Dedifferentiated amniotic fluid mesenchymal stem cell (primary cell): ENCODE data around the gene CACNA1I.

Experiments
- DNase-seq: peaks from one replicate; pipeline ENCODE4 v3.0.0-alpha.2; 2016; ENCODE audit errors: extremely low spot score

CACNA1I gene

DNA sequence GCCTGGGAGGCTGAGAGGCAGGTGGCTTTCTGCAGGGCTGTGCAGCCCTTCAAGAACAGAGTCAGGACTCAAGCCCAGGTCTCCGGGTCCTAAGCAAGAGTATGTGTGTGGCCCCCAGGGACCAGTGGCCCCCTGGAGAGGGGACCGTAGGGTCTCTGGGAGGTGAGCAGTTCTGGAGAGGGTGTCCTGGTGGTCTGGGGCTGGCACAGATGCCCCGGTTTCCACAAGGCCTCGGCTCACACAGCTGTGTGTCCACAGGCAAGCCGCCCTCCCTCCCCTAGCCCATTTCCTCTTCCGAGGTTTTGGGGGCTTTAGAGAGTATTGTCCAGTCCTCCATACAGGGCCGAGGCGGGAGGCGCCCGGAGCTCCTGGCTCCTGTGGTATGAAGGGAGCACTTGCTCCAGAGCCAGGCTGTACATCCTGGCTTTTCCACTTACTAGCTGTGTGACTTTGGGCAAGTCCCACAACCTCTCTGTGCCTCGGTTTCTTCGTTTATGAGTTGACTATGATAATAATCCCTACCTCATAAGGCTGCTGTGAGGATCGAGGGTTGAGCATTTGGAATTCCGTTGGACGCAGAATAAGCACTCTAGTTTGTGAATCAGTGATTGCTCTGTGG lies 34.6 kb upstream of the CACNA1I start:
- no peak for DNase-seq

DNA sequence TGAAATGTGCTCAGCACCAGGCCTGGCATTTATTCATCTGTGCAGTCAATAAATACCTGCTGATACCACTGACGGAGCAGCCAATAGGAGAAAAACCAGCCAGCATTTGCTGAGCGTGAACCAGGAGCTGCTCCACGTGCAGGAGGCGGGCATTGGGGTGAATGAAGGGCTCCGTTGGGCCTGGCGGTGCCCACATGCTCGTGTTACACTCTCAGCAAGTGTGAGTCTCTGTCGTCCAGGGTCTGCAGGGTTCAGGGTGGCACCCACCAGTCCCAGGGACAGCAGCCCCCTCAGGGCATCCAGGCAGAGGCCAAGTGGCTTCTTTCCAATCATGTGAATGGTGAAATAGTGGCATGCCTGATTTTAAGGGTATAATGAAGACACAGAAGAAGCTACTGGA lies 33.8 kb upstream of the CACNA1I start:
- DNase-seq = no peak

DNA sequence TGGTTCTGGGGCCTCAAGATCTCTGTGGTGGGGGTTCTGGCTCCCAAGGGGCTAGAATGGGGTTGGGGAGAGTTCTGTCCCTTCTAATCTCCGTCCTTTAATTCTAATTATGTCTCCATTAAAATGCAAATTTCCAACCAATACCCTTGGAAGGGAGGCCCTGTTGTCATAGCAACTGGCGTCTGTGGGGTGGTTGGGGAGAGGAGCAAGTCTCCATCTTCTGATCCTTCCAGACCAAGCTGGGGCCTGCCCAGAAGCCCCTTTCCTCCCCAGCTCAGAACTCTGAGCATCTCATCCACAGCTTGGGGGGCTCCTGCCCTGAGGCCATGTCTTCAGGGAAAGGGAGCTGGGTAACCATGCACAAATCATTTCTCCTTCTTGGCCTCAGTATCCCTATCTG lies 32.6 kb upstream of the CACNA1I start:
- DNase-seq = no peak

DNA sequence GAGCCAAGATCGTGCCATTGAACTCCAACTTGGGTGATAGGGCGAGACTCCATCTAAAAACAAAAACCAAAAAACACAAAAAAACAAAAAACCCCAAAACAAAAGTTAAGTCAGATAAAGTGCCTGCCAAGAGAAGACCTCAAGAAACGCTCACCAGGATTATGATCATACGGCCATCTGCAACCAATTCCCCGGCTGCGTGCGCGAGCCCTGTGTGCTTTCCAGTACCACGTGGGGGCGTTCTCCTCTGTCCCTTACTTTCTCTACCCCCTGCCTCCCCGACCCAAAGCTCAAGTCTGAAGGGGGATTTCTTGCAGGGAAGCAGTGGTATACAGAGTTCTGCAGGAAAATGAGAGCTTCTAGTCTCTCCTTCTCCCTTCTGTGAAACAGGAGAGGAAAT lies 27.5 kb upstream of the CACNA1I start:
- DNase-seq = no peak

DNA sequence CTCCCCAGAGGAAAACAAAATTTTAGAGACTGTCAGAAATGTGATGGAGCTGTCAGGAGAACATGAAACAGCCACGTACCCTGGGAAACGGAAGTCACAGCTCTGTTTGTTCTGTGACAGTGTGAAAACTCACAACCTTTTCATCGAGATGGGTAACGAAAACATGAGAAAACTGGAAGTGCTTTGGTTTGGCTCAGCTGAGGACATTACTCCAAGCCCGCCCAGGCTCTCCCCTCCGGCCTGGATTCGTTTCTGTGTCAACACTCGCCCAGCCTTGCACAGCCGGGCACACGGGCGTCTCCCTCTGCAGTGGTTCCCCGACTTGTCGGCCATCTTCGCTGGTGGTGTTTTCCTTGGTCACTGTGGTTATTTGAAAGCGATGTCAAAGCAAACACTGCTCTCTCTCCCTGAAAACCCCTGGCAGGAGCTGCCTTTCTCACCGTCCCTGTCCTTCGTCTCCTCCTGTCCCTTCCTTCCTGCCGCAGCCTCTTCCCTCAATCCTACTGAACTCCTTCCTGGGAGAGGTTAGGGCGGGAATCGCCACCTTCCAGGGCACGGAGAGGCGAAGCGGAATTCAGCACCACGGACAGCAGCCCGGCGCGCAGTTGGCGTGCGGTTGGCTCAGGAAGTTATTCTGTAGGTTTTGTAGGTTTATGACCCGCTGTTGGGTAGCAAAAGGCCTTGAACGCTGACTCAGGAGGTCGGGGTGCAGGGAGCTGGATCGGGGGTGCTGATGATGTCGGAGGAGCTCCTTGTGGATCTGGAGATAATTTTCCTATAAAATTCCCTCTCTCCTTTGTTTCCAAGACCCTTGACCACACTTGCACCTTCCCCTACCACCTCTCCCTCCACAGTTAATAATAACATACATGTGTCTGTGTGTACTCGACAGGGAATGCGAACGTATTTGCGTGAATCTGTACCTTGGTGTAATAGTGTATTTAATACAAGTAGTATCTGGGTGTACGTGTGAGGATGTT lies 24.9 kb upstream of the CACNA1I start:
- DNase-seq = no peak

DNA sequence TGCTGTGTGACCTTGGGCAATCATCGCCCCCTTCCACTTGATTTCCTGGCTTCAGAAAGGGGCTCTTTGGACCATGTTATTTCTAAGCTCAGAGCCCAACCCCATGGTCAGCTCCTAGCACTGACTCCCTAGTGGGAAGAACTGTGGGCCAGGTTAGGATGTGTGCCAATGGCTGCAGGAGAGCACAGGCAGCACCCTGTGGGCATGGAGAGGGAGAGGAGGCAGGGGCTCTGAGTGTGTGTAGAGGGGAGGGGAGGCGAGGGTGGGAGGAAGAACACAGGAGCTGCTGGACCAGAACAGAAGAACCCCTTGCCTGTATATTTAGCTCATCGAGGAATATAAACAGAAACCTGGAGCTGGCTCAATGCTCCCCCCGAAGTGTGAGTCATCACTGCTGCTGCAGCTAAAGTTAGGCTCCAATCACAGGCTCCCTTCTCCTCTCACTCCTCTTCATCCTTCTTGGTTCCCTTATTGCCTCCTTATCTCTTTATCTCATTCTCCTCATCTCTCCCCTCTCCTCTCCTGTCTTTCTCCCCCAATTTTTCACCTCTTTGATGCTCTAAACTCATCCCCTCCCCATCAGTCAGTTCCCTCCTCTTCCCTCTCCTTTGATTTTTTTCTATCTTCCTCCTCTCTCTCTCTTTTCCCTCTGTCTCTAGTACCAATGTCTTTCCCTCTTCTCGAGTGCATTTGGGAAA lies 23.5 kb upstream of the CACNA1I start:
- DNase-seq = no peak

DNA sequence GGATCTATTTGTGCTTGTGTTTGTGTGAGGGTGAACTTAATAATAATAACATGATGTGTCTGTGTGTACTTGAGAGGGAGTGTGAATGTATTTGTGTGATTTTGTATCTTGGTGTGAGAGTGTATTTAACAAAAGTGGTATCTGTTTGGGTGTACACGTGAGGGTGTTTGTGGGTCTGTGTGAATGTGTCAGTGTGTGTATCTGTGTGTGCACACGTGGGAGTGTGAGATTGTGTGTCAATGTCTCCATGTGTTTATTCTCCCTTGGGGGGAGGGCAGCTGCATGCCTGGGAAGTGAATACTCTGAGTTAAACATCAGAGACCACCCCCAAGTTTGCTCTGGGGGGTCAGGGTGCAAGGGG lies 23.0 kb upstream of the CACNA1I start:
- no peak for DNase-seq

DNA sequence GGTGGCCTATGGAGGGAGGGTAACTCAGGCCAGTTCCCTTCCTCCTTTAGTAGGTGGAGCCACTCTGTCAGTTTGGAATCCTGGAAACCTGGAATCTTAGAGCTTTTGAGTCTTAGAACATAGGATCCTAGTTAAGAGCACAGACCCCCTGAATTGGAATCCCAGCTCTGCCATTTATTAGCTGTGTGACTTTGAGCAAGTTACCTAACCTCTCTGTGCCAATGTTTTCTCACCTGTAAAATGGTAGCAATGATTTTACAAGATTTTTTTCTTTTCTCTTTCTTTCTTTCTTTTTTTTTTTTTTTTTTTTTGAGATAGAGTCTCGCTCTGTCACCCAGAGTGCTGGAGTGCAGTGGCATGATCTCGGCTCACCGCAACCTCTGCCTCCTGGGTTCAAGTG lies 17.1 kb upstream of the CACNA1I start:
- DNase-seq = no peak

DNA sequence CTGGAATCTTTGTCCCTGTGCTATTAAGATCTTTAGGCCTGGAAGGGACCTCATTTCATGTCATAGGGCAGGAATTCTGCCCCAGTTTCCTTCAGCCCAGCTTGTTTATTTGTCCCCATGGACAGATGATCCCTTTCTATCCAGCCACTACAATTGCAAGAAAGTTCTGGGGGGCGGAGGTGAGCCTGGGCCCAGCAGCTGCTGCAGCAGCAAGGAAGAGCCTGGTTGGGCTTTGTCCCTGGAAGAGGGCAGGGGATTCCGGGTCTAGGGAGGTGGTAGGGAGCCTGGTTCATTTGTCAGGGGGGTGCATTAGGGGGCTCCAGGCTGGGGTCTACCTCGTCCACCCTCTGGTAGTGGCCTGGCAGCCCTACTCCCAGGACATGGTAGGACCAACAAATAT lies 16.4 kb upstream of the CACNA1I start:
- DNase-seq = no peak

DNA sequence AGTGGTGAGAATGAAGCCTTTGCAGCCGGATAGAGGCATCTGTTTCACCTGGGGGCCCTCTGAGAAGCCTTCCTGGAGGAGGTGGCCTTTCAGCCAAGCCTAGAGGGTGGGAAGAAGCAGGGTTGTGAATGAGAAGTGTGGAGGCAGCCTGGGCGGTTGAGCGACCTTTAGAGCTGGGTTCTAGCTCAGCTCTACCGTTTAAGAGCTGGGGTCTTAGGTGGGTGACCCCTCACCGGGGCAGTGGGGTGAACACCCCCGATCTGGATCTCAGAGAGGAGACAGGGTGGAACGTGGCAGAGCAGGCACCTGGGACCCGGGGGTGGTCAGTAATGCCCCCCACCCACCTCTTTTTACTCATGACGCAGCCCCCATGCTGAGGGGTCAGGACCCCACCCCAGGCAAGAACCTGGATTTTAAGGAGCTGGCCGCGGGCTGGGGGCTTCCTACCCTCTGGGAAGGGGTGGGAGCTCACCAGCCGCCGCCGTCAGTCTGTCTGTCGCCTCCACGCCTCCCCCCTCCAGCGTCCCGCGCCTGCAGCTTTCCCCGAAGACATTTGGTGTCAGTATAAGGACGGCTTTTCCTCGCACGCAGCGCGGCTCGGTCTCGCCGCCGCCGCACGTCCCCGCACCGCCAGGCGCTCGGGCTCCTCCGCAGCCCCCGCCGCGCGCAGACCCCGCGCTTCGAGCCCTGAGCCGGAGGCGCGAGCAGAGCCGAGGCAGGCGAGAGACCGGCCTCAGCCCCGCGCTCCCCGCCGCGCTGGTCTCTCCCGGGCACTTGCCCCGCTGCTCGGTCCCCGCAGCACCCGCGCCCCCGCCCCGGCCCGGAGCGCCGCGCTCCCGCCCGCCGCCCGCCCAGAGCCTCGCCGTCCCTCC lies 13.3 kb upstream of the CACNA1I start:
- DNase-seq = no peak

DNA sequence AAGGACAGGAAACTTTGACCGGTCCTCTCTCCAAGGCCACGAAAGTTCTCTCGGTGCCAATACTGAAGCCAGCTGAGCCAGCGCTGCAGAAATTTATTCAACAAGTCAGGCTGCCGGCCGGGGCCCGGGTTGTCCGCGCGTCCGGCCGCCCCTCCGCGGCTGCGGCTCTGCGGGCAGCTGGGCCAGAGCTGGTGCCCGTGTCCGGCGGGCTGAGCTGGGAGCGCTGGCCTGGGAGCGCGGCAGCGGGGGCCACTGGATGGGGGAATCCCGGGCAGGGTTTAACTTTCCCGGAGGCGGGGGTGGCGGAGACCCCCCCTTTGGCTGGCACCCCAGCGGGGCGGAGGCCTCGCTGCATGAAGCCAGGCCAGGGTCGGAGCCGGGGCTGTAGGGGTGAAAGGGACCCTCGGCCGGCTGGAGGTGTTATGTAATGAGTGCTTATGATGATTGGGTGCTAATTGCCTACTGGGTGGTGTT lies 12.3 kb upstream of the CACNA1I start:
- DNase-seq = no peak

DNA sequence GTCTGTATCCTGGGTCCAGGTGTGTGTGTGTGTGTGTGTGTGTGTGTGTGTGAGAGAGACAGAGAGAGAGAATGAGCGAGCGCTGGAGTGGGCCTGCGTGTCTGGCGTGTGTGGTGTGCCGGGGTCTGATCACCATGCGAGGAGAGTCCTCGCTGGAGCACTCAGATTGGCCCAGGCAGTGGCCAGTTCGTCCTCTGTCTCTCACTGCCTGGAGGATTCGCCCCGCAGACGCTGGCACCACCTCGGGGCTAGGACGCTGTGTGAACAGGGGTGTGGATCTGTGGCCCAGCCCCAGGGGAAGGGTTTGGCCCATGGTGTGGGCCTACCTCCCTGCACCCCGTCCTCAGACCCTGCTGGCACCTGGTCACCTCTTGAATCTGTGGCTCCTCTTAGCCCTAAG lies 11.6 kb upstream of the CACNA1I start:
- DNase-seq = no peak

DNA sequence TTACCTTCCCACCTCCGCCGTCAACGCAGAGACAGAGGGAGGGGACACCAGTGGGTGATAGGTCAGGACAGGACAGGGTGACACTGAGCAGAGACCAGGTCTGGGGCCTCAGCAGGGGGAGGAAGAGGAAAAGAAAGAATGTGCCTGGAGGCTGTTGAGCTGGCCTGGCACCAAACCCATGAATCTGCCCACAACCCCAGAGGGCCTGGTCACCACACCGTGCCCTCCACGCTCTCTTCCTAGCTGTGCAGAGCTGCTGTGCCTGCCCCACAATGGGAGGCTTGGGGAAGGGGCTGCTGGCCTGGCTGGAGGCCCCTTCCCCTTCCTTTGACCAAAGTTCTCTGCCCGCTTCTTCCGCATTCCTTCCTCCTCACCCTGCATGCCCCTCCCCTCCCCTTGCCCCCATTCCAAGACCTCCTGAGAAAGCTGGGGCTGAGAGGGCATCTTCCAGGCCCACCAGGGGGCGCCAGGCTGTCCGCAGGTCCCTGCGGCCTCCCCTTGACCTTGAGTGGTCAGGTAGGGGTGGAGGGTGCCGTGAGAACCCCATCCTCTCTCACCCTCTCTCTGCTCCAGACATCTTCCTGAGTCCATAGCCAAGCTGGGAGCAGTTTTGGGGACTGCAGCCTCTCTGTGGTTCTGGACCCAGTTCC lies 11.0 kb upstream of the CACNA1I start:
- no peak for DNase-seq

DNA sequence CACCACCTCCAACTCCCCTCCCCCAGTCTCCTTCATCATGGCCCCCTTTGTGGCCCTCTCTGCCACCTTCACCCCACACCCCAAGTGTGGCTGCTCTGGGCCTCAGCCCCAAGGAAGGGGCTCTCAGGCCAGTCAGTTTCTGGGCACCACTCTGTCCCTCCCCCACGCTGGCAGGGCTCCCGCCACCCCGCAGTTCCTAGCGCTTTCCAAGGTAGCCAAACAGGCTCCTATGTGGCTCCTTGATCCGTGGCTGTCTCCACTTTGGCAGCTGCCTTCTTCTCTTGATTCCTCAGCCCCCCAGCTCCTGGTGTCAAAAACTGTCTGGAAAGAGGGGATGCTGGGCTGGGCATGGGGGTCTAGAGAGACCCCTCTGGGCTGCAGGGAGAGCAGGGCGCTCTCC lies 10.4 kb upstream of the CACNA1I start:
- DNase-seq = no peak

DNA sequence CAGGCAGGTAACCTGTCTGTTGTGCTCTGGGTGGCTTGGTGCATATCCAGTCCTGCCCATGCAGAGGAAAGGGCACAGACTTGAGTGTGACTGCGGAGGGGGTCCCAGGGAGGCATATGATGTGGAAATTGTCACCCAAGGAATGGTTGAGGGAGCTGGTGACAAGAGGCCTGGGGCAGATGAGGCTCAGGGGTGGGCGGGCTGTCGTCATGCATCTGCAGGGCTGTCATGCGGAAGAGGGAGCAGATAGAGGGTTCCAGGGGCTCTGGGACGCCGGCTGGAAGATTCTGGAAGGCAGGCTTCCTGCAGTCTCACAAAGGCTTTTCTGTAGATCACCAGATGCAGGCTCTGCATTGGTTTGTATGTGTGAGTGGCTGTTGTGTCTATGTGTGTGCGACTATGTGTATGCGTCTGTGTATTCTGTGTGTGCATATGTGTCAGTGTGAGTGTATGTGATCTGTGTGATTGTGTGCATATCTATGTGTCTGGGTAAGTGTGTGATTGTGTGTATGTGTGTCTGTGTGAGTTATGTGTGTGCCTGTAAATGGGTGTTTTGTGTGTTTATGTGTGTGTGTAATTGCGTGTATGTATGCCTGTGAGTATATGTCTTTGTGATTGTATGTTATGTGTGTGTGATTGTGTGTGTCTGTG lies 7.6 kb upstream of the CACNA1I start:
- DNase-seq = no peak

DNA sequence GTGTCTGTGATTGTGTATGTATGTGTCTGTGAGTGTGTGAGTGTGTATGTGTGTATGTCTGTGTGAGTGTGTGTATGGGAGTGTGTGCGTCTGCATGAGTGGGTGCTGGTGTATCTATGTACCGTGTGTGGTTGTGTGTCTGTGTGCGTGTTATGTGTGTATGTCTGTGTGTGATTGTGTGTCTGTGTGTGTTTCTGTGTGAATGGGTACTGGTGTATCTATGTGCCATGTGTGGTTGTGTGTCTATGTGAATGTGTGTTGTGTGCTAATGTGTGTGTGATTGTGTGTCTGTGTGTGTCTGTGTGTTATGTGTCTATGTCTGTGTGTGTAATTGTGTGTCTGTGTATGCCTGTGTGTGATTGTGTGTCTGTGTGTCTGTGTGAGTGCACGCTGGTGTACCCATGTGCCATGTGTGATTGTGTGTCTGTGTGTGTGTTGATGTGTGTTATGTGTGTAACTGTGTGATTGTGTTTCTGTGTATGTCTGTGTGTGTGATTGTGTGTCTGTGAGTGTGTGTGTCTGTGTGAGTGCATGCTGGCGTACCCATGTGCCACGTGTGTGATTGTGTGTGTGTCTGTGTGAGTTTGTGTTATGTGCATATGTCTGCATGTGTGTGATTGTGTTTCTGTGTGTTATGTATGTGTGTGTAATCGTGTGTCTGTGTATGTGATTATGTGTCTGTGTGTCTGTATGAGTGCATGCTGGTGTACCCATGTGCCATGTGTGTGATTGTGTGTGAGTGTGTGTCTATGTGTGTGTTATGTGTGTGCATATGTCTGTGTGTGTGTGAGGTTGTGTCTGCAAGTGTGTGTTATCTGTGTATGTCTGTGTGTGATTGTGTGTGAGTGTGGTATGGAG lies 6.8 kb upstream of the CACNA1I start:
- DNase-seq = no peak

DNA sequence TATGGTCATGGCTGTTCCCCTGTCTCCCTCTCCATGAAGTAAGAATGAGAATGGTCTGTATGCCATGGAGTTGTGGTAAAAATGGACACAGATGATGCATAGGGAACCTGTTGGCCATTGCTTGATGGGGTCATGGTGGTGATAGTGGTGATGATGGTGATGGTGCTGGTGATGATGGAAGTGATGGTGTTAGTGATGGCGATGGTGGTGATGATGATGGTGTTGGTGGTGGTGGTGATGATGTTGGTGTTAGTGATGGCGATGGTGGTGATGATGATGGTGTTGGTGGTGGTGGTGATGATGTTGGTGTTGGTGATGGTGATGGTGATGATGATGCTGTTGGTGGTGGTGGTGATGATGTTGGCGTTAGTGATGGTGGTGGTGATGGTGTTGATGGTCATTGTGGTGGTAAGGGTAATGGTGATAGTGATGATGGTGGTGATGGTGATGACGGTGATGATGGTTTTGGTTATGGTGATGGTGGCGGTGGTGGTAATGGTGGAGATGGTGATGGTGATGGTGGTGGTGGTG lies 5.1 kb upstream of the CACNA1I start:
- no peak for DNase-seq

DNA sequence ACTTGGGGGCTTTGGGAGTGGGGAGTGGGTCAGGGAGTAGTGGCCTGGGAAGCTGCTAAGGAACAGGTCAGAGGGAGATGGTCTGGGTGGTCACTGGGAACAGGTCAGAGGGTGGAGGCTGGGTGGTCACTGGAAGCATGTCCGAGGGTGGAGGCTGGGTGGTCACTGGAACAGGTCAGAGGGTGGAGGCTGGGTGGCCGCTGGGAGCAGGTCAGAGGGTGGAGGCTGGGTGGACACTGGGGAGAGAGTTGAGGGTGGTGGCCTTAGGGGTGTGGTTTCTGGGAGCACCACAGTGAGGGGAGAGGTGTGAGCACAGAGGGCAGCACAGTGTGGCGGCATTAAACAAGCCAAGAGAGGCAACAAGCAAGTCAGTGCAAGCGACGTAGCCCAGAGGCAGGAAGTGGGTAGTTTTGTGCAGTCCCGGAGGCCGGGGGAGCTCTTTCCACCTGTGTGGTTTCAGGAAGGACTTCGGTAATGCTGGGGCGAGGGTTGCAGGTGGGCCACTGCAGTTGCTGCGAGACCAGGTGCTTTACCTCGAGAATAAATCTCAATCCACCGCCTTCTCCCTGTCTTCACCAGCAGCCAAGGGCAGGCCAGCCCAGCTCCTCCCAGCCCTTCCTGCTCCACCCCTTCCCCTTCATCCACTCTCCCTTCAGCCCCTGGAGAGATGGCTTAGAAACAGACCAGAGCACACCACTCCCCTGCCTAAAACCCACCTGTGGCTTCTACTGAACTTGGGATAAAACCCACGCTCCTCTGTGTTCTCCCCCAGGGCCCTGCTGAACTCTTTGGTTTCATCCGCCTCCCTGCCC lies 3.2 kb upstream of the CACNA1I start:
- DNase-seq = no peak
